Activated T-helper 17 cell treated with anti-CD3 and anti-CD28 coated beads, Interleukin-2, amount 50 U/mL, for 72 hours (primary cell): ENCODE data around the gene CLDN15. TPM values are rescaled to one million over a fixed set of nuclear protein-coding genes. Genes with fewer than 3 reads are reported as not detected.

Experiments
- total RNA-seq, 2 donors: library from RNA; stranded (reverse); gene quantifications; one replicate each; pipeline ENCODE4 v1.2.3, GENCODE V29; 2022

The CLDN15 gene
- total RNA-seq, 2 donors from 2014 or later, result 20.0 to 23.1 TPM

Other genes starting within 250 kb of the CLDN15 start
- gene MUC17, start 217.7 kb downstream of the CLDN15 start, total RNA-seq, result not detected
- gene TRIM56, start 152.3 kb downstream of the CLDN15 start, total RNA-seq, result 10 to 100 TPM; 45.4 to 55.5 TPM
- gene SERPINE1, start 110.7 kb downstream of the CLDN15 start, total RNA-seq, result 1 to 10 TPM in 1 of 2 donors, under 1 TPM in 1; 0.30 to 4.5 TPM
- gene AP1S1, start 83.3 kb downstream of the CLDN15 start, total RNA-seq, result 10 to 100 TPM; 27.4 to 59.8 TPM
- under 1 TPM; 0.13 to 0.48 TPM for gene VGF, start 72.2 kb downstream of the CLDN15 start, total RNA-seq
- gene NAT16, start 57.5 kb downstream of the CLDN15 start, total RNA-seq, result not detected
- not detected for gene MOGAT3, start 36.8 kb downstream of the CLDN15 start, total RNA-seq
- 10 to 100 TPM; 55.6 to 69.6 TPM for gene PLOD3, start 20.2 kb downstream of the CLDN15 start, total RNA-seq
- 10 to 100 TPM; 49.3 to 56.8 TPM for gene ZNHIT1, start 19.6 kb downstream of the CLDN15 start, total RNA-seq
- 10 to 100 TPM; 69.0 to 82.6 TPM for gene FIS1, start 7.3 kb upstream of the CLDN15 start, total RNA-seq
- gene IFT22, start 84.0 kb upstream of the CLDN15 start, total RNA-seq, result 1 to 10 TPM; 3.4 to 8.2 TPM
- not detected for gene COL26A1, start 125.1 kb upstream of the CLDN15 start, total RNA-seq